GM18508 (cell line): ENCODE data around the gene NUDT16.

Source experiments
- ATAC-seq: cut with Tn5 transposase; IDR thresholded peaks from one replicate; pipeline ENCODE4 v1.9.1; 2021; ENCODE audit warnings: moderate number of reproducible peaks; ENCODE audit not compliant: insufficient read depth, unreplicated experiment

Gene NUDT16

DNA sequence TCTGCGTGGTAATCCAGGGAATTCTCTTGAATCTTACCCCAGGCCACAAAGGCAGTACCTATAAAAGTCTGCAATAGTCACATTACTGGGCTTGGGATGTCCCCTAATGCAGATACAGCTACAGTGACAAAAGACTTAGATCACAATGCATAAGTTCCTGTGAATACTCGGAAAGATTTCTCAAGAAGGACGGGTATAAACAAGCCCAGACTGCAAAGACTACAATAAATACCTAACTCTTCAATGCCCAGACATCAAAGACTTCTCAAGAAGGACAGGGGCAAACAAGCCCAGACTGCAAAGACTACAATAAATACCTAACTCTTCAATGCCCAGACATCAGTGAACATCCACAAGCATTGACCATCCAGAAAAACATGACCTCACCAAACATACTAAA, 50.9 kb downstream of the NUDT16 start:
- no peak for ATAC-seq

GRCh38 chr3:131435000-131435399, 53.4 kb downstream of the NUDT16 start:
- no peak for ATAC-seq
